HCT116 (cell line): ENCODE measurements around the gene SARM1. TPM values are rescaled to one million over a fixed set of nuclear protein-coding genes. Genes with fewer than 3 reads are reported as not detected.

Experiments
- ATAC-seq: fragments of 200-7000 bp; cut with Tn5 transposase; 2 replicates; pipeline ENCODE4 v1.9.1; 2020; ENCODE audit warnings: mild to moderate bottlenecking, moderate library complexity
- BruUV-seq: library from RNA; stranded (reverse); fragments of 400-500 nt; replicated peaks from 2 replicates; lab custom pipeline; 2021; lab: Mats Ljungman, UMichigan
- CTCF ChIA-PET: fragments of 300-600 bp; sonication (Branson Sonifier 250); formaldehyde crosslinking; loops from one replicate; lab custom pipeline; 2021; ENCODE audit warnings: antibody characterized with exemption; lab: Charles Lee
- POLR2A ChIA-PET: fragments of 300-600, 350-600 bp; sonication (Branson Sonifier 250); formaldehyde crosslinking; loops from one replicate; lab custom pipeline; 2021; ENCODE audit warnings: antibody characterized with exemption; lab: Charles Lee
- RAD21 ChIA-PET, 2 experiments: fragments of 300-600 bp; sonication (Branson Sonifier 250); formaldehyde crosslinking; loops; one replicate each; lab custom pipeline; 2023; ENCODE audit warnings: low total read pairs in 2 of 2; ENCODE audit not compliant: uncharacterized antibody in 2 of 2, unreplicated experiment in 2 of 2, low non-redundant PET in 1 of 2; lab: Charles Lee
- DNase-seq: peaks from one replicate; pipeline ENCODE4 v3.0.0-alpha.2; 2010; ENCODE audit warnings: low read depth, low spot score
- H2AFZ ChIP-seq: fragments of 200-600 bp; shearing (Covaris generic), sonication (generic); 2 replicates; pipeline ENCODE4 v1.6.1; 2017; ENCODE audit warnings: low read depth, mixed run types, mixed read lengths, antibody characterized with exemption, low read length; ENCODE audit not compliant: poor library complexity, severe bottlenecking
- H3K27ac ChIP-seq: 2 replicates; pipeline ENCODE4 v1.5.1; 2012; ENCODE audit warnings: low read depth, low read length
- H3K27me3 ChIP-seq: fragments of 200-600 bp; sonication (generic); 2 replicates; pipeline ENCODE4 v1.6.1; 2016; ENCODE audit warnings: mixed run types, low read length, mixed read lengths; ENCODE audit not compliant: insufficient read depth
- H3K36me3 ChIP-seq, 2 experiments: fragments of 200-500 bp in 1 of 2; fragments of 200-600 bp in 1 of 2; sonication (Bioruptor generic) in 1 of 2; sonication (generic) in 1 of 2; 2 replicates each; pipeline versions ENCODE4 v1.5.1 to v1.6.1; 2014 to 2016; ENCODE audit warnings: low read length in 2 of 2, inconsistent platforms in 1 of 2, mixed read lengths in 1 of 2, mixed run types in 1 of 2; ENCODE audit not compliant: insufficient read depth in 2 of 2, control insufficient read depth in 1 of 2
- H3K4me1 ChIP-seq, 2 experiments: fragments of 200-600 bp in 1 of 2; sonication (generic) in 1 of 2; 2 replicates each; pipeline versions ENCODE4 v1.5.1 to v1.6.1; 2012 to 2017; ENCODE audit warnings: low read length in 2 of 2, inconsistent platforms in 1 of 2, mild to moderate bottlenecking in 1 of 2, mixed read lengths in 1 of 2, mixed run types in 1 of 2, moderate library complexity in 1 of 2; ENCODE audit not compliant: insufficient read depth in 2 of 2, control insufficient read depth in 1 of 2
- H3K4me2 ChIP-seq: fragments of 200-600 bp; sonication (generic); 2 replicates; pipeline ENCODE4 v1.6.1; 2017; ENCODE audit warnings: mixed run types, low read length, mixed read lengths
- H3K4me3 ChIP-seq, 2 experiments: fragments of 200-600 bp in 1 of 2; sonication (generic) in 1 of 2; replicated peaks in 1 of 2; 2 replicates each; pipeline ENCODE4 v1.5.1; 2011 to 2016; ENCODE audit warnings: low read length in 2 of 2, control low read depth in 1 of 2, low read depth in 1 of 2, mild to moderate bottlenecking in 1 of 2, mixed read lengths in 1 of 2, mixed run types in 1 of 2
- H3K79me2 ChIP-seq: fragments of 200-600 bp; sonication (generic); 2 replicates; pipeline ENCODE4 v1.6.1; 2017; ENCODE audit warnings: mild to moderate bottlenecking, mixed run types, low read length, moderate library complexity, mixed read lengths; ENCODE audit not compliant: insufficient read depth
- H3K9ac ChIP-seq: fragments of 200-600 bp; sonication (generic); 2 replicates; pipeline ENCODE4 v1.6.1; 2016; ENCODE audit warnings: low read length, mixed read lengths
- H3K9me2 ChIP-seq: fragments of 200-600 bp; sonication (generic), shearing (Covaris generic); 2 replicates; pipeline ENCODE4 v1.6.1; 2017; ENCODE audit warnings: mixed run types, mild to moderate bottlenecking, moderate library complexity; ENCODE audit not compliant: insufficient read depth
- H3K9me3 ChIP-seq, 2 experiments: fragments of 200-500 bp in 1 of 2; fragments of 200-600 bp in 1 of 2; sonication (Bioruptor generic) in 1 of 2; sonication (generic) in 1 of 2; 2 replicates each; pipeline ENCODE4 v1.6.1; 2014 to 2017; ENCODE audit warnings: low read length in 2 of 2, mixed read lengths in 2 of 2, inconsistent platforms in 1 of 2, low read depth in 1 of 2, mild to moderate bottlenecking in 1 of 2, mixed run types in 1 of 2, moderate library complexity in 1 of 2; ENCODE audit not compliant: control insufficient read depth in 1 of 2, insufficient read depth in 1 of 2
- H4K20me1 ChIP-seq: fragments of 200-600 bp; sonication (generic), shearing (Covaris generic); 2 replicates; pipeline ENCODE4 v1.6.1; 2017; ENCODE audit warnings: mixed run types, mild to moderate bottlenecking, moderate library complexity; ENCODE audit not compliant: insufficient read depth
- CEBPB ChIP-seq: IDR thresholded peaks from 2 replicates; pipeline ENCODE4 v1.6.1; 2012; ENCODE audit warnings: low read depth
- EZH2 ChIP-seq: fragments of 200-600 bp; sonication (generic); IDR thresholded peaks from 2 replicates; pipeline ENCODE4 v1.6.1; 2017; ENCODE audit warnings: antibody characterized with exemption, mixed run types
- JUND ChIP-seq: IDR thresholded peaks from 2 replicates; pipeline ENCODE4 v1.6.1; 2012
- POLR2A ChIP-seq: IDR thresholded peaks from 2 replicates; pipeline ENCODE4 v1.7.0; 2011; ENCODE audit warnings: borderline replicate concordance; ENCODE audit not compliant: insufficient read depth, insufficient read length; ENCODE audit errors: extremely low read depth
- SP1 ChIP-seq: IDR thresholded peaks from 2 replicates; pipeline ENCODE4 v1.6.1; 2012; ENCODE audit warnings: low read depth
- ZNF274 ChIP-seq: fragments of 200-500 bp; sonication (Bioruptor generic); IDR thresholded peaks from 2 replicates; pipeline ENCODE4 v1.6.1; 2014; ENCODE audit warnings: mild to moderate bottlenecking, low read depth, low read length, inconsistent platforms
- intact Hi-C: fragments of 100-400 bp; cut with micrococcal nuclease; formaldehyde crosslinking; loops from 2 replicates; pipeline ENCODE4 v1.10.0; 2022
- total RNA-seq: library from RNA; stranded (reverse); gene quantifications from one replicate; pipeline ENCODE4 v1.2.1, GENCODE V29; 2021; ENCODE audit not compliant: unreplicated experiment
- TF ChIP-seq, protein P1 (sequence below): IDR thresholded peaks from 2 replicates; pipeline ENCODE4 v1.6.1; 2012
- TF ChIP-seq, protein P2 (sequence below): IDR thresholded peaks from 2 replicates; pipeline ENCODE4 v1.6.1; 2012
- TF ChIP-seq, protein P3 (sequence below), 3 experiments: fragments of 200-600 bp in 1 of 3; sonication (generic) in 1 of 3; IDR thresholded peaks in 2 of 3; conservative IDR thresholded peaks in 1 of 3; 2 replicates each; pipeline ENCODE4 v1.5.1; 2012 to 2017; ENCODE audit warnings: low read depth in 2 of 3, low read length in 2 of 3, antibody characterized with exemption in 1 of 3, borderline replicate concordance in 1 of 3, control low read depth in 1 of 3, mild to moderate bottlenecking in 1 of 3, mixed read lengths in 1 of 3, mixed run types in 1 of 3, moderate library complexity in 1 of 3; ENCODE audit not compliant: insufficient read depth in 1 of 3

Gene SARM1
- total RNA-seq, 1 experiment from 2014 or later: 1.3 TPM

DNA sequence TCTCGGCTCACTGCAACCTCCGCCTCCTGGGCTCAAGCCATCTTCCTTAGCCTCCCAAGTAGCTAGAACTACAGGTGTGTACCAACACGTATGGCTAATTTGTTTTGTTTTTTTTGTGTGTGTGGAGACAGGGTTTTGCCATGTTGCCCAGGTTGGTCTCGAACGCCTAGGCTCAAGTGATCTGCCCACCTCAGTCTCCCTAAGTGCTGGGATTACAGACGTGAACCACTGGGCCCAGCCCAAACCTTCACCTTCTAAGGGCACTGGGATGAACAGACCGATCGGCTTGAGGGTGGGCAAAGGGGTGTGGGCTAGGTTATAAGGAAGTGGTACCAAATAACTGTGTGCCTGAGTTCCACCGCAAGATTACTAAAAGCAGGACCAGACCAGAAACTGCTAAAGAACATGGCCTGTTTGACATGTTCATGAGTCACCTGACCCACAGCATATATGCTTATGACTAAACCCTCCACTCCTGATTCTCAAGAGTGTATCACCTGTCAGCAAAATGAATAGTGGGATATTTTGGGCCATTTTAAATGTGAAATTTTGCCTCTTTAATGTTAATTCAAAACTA, 44.4 kb upstream of the SARM1 start:
- no peak overlapping the region for H3K9ac ChIP-seq
- no peaks in the 10 kb centered on the region for H3K27me3 ChIP-seq
- TF ChIP-seq, protein P1, sequence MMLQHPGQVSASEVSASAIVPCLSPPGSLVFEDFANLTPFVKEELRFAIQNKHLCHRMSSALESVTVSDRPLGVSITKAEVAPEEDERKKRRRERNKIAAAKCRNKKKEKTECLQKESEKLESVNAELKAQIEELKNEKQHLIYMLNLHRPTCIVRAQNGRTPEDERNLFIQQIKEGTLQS: no peak
- no peak for TF ChIP-seq EZH2
- TF ChIP-seq POLR2A: no peak
- no peak for TF ChIP-seq JUND
- TF ChIP-seq, protein P2, sequence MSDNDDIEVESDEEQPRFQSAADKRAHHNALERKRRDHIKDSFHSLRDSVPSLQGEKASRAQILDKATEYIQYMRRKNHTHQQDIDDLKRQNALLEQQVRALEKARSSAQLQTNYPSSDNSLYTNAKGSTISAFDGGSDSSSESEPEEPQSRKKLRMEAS: no peak
- TF ChIP-seq SP1: no peak
- TF ChIP-seq CEBPB: no peak
- TF ChIP-seq, protein P3, sequence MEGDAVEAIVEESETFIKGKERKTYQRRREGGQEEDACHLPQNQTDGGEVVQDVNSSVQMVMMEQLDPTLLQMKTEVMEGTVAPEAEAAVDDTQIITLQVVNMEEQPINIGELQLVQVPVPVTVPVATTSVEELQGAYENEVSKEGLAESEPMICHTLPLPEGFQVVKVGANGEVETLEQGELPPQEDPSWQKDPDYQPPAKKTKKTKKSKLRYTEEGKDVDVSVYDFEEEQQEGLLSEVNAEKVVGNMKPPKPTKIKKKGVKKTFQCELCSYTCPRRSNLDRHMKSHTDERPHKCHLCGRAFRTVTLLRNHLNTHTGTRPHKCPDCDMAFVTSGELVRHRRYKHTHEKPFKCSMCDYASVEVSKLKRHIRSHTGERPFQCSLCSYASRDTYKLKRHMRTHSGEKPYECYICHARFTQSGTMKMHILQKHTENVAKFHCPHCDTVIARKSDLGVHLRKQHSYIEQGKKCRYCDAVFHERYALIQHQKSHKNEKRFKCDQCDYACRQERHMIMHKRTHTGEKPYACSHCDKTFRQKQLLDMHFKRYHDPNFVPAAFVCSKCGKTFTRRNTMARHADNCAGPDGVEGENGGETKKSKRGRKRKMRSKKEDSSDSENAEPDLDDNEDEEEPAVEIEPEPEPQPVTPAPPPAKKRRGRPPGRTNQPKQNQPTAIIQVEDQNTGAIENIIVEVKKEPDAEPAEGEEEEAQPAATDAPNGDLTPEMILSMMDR (IDR thresholded peaks at IDR 0.05 in 2 of 3, conservative IDR thresholded peaks at IDR 0.05 in 1 of 3; ENCODE audit: borderline replicate concordance in 1 of 3, insufficient read depth in 1 of 3, low read depth in 2 of 3, low read length in 2 of 3): no peak
- TF ChIP-seq ZNF274: no peak
- TF ChIP-seq, all 23 proteins: peak for 0
- peaks cover 14 to 26% of the 10 kb centered on the region in 2 experiments; a peak in 3 of 4 replicates for H3K36me3 ChIP-seq
- no peak overlapping the region for H3K4me3 ChIP-seq
- H4K20me1 ChIP-seq: no peaks in the 10 kb centered on the region
- H3K27ac ChIP-seq: no peak overlapping the region
- ChIA-PET CTCF (no interaction called here), RAD21 (no interaction called here), POLR2A (no interaction called here)
- intact Hi-C loops: no loop called here
- H3K79me2 ChIP-seq: peaks cover 44% of the 10 kb centered on the region
- no peaks in the 10 kb centered on the region for H3K9me2 ChIP-seq
- DNase-seq: no peak
- H2AFZ ChIP-seq: no peak overlapping the region
- no peak overlapping the region for H3K4me2 ChIP-seq
- H3K4me1 ChIP-seq: no peaks in the 10 kb centered on the region
- no peak for ATAC-seq
- no peaks in the 10 kb centered on the region for H3K9me3 ChIP-seq
- BruUV-seq: TSS peak; percentile 5
